GM18858 (cell line): ENCODE measurements around the gene NPFFR1.
"Not testable (repeated sequence)": the region's sequence is repeated elsewhere in the genome, so short reads cannot be mapped to it uniquely, and the experiment has no call there.

ENCODE experiments used
- ATAC-seq: cut with Tn5 transposase; IDR thresholded peaks from one replicate; pipeline ENCODE4 v1.9.1; 2021; ENCODE audit not compliant: unreplicated experiment

Gene NPFFR1

DNA sequence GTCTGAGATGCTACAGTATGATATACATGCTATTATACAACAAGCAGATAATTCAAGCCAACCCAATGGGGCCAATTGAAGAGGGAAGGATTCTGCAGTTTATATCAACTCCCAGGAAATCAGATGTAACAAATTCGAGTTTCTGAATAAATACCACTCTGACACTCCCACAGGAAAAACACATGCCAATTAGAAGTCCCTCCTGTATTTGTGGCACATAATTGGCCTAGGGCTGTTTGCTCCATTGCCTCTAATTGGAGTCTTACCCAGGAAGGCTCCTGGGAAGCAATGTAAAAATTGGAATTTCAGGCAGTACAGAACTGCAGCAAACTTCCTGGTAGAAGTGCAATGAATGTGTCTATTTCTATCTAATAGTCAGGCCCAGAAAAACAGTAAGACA, 55.3 kb downstream of the NPFFR1 start:
- no peak for ATAC-seq

DNA sequence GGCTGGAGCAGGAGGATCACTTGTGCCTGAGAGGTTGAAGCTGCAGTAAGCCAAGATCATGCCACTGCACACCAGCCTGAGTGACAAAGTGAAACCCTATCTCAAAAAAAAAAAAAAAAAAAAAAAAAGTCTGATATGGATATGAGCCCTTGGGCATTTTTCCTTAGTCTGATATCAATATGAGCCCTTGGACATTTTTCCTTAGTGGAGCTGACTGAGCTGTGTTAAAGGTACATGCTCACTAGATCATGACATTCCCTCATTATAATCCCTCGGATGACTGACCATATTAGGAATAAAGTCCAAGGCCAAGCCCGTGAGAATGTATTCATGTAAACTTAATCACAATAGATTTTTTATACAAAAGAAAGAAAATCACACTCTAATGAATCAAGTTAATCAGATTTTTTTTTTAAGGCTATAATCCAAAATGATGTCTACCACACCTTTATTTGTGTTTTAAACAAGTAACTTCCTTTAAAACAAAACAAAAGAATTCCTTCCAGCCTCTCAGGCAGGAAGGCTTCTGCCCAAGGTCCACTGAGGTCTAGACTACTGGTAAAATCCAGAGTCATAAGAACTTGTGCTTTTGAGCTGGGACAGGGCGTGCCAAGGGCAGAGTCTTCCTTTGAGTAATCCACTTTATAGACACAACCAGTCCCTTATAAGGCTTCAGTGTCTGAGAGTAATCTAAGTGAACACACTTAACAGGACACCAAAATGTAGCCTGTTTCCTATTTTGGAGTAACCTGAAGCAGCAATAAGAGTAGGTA, 56.1 kb downstream of the NPFFR1 start:
- ATAC-seq, result no peak

DNA sequence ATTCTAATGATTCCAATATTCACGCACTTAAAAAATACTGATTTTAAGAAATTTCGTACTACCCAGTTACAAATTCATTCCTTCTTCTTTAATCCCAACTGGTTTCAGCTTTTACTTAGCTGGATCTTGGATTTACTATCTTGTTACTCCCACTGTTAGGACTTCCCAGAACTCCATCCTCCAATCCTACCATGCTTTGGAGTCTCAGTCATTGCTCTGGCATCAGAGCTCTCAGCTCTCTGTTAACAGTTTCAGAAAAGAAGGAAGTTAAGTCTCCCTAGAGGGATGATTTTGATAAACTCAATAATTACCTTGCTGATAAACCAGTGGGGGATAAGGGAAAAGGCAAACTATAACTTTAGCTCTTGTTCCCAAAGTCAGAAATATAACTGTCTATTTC, 60.1 kb downstream of the NPFFR1 start:
- ATAC-seq, result no peak

DNA sequence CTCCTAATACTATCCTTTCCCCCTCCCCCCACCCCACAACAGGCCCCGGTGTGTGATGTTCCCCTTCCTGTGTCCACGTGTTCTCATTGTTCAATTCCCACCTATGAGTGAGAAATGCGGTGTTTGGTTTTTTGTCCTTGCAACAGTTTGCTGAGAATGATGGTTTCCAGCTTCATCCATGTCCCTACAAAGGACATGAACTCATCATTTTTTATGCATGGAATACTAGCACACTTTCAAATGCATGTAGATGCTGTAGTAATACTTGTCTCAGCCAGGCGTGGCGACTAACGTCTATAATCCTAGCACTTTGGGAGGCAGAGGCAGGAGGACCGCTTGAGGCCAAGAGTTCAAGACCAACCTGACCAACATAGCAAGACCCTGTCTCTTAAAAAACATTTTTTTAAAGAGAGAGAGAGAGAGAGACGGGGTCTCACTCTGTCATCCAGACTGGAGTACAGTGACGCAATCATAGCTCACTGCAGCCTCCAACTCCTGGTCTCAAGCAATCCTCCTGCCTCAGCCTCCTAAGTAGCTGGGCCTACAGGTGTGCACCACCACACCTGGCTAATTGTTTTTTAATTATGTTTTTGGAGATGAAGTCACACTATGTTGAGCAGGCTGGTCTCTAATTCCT, 60.9 kb downstream of the NPFFR1 start:
- not testable (repeated sequence) for ATAC-seq

DNA sequence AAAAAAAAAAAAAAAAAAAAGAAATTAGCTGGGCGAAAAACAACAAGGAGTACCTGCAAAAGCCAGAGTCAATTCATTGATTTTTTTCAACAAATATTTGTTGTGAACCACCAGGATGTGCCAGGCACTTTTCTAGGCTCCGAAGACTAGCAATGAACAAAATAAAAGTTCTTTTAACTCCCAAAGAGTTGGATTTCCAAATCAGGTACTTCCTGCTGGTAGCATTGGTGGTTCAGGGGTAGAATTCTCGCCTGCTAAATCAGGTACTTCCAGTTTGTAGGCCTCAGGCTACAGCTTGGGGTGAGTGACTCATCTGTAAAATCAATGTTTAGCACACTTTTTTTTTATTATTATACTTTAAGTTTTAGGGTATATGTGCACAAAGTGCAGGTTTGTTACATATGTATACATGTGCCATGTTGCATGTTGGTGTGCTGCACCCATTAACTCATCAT, 61.4 kb downstream of the NPFFR1 start:
- ATAC-seq, result no peak

DNA sequence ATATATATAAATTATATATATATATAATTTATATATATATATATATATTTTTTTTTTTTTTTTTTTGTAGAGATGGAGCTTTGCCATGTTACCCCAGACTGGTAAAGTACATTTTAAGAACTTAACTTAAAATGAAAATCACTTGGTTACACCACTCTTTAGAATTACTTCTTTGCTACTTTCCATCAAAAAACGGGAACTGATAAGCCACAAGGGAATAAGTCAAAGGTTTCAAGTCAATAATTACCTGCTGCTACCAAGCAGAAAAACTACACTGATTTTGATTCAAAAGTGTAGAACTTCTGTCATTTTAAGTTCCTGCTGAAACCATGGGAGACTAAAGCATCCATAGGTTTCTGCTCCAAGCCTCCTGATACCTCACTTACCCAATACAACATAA, 62.8 kb downstream of the NPFFR1 start:
- ATAC-seq, result no peak

DNA sequence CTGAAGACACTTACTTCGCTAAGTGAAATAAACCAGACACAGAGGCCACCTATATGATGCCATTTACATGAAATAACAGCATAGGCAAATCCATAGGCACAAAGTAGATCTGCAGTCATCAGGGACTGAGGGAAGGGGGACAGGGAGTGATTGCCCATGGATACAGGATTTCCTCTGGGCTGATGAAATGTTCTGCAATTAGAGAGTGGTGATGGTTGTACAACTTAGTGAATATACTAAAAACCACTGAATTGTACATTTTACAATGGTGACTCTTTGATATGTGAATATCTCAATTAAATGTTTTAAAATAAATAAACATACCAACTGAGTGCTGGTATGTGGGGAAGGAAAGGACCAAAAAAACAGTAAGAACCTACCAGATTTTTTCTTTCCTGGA, 70.9 kb downstream of the NPFFR1 start:
- no peak for ATAC-seq

DNA sequence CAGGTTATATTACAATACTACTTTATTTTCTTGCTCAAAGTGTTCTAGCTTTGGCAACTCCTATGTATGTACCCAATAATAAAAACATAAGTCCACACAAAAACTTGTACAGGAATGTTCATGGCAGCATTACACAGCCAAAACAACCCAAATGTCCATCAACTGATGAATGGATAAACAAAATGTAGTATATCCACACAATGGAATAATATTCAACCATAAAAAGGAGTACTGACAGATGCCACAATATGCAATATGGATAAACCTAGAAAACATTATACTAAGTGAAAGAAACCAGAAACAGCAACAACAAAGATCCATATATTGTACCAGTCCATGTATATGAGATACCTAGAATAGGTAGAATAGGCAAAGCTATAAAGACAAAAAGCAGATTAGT, 71.5 kb downstream of the NPFFR1 start:
- no peak for ATAC-seq

DNA sequence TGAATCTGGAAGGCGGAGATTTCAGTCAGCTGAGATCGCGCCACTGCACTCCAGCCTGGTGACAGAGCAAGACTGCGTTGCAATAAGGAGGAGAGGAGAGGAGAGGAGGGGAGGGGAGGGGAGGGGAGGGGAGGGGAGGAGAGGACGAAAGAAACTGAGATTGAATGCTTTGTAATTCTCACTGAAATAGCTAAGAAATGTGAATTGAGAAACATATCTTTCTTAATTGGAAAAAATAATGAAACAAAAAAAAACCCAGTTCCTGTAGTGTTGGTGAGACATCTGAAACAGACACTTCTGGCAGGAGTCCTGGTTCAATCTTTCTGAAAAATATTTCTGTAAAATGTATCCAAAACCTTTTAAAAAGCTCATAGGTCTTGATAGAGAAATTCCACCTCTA, 77.0 kb downstream of the NPFFR1 start:
- ATAC-seq, result no peak

DNA sequence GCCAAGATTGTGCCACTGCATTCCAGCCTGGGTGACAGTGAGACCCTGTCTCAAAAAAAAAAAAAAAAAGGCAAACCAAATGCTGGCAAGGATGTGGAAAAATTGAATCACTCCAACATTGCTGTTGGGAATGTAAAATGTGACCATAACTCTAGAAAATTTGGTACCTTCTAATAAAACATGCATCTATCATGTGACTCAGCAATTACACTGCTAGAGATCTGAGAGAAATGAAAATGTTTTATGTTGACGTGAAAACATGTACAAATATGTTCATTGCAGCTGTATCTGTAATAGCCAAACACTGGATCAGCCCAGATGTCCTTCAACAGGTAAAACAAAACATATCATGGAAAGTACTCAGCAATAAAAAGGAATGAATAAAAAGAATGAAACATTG, 82.7 kb downstream of the NPFFR1 start:
- no peak for ATAC-seq

DNA sequence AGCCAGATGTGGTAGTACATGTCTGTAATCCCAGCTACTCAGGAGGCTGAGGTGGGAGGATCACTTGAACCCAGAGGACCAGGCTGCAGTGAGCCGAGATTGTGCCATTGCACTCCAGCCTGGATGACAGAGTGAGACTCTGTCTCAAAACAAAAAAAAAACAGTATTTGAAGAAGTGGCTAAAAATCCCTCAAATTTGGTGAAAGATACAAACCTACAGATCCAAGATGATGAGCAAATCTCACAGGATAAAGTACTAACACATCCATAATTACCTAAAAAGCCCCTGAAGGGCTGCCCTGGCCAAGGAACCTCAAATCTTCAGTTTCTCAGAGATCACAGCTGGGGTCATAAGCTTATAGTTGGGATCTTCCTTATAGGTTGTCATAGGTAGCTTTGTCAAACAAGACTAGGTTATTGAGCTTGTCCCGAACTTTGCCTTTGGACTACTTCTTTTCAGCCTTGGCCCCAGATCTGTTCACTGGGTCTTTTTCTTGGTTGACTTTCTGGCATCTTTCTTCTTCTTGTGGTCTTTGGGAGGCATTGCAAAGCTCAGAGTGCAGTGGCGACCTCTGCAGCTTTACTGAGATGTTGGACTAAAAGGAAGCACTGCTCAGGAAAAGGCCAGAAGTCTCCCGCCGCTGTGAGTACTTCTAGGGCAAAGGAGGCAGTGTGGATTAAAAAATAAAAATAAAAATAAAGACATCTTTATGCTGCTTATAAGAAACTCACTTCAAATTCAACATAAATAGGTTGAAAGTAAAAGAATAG, 84.9 kb downstream of the NPFFR1 start:
- no peak for ATAC-seq
